ENCODE data around the gene GADD45G. TPM values are rescaled to one million over a fixed set of nuclear protein-coding genes. Genes with fewer than 3 reads are reported as not detected.

GADD45G gene
- total RNA-seq, 1 experiment from 2014 or later: 7.7 TPM

DNA sequence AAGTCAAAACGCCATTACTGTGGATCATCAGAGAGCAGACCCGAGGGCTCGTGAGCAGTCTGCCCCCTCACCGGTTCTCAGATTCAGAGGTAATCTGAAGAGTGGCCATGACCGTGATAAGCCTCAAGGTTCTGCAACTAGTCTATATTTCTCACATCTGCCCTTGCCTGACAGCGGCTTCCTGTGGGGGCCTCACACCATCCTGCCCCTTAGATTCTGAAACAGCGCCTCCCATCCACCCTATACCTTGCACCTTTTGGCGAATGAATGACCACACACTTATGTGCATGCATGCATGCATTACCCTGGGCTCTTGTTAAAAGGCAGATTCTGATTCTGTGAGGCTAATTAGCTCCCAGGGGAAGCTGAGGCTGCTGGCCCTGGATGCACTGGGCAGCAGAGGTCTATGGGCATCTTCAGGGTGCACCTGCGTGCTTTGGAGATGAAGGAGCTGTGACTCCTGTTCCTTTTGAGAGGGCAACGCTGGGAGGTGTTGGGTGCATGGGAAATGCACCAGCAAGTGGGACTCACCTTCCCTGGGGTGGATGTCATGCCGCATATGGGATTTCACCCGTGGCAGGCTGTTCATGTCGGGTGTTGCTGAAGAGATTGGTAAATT lies 7.8 kb upstream of the GADD45G start:
- Histone ChIP-seq H3K56ac (ENCODE audit: insufficient read length, low read depth, low read length) (no peak overlapping the region), H2AFZ (ENCODE audit: low read length) (no peak overlapping the region), H4K20me1 (ENCODE audit: control insufficient read depth, insufficient read depth, insufficient read length) (no peaks in the 10 kb centered on the region)

More for the DNA sequence above, 7.8 kb upstream of the GADD45G start:
- Histone ChIP-seq H4K91ac (ENCODE audit: insufficient read length, low read depth, low read length) (no peak overlapping the region), H3K27me3 (ENCODE audit: insufficient read depth, low read length) (no peaks in the 10 kb centered on the region), H2BK120ac (ENCODE audit: low read depth, low read length, poor library complexity, severe bottlenecking) (no peak overlapping the region), H4K5ac (ENCODE audit: insufficient read length, low read depth, low read length) (no peak overlapping the region), H3K23me2 (ENCODE audit: insufficient read length, low read depth, low read length, poor library complexity, severe bottlenecking) (no peaks in the 10 kb centered on the region), H3K23ac (ENCODE audit: insufficient read length, low read depth, low read length) (no peak overlapping the region), H3K79me1 (ENCODE audit: insufficient read depth, low read depth, low read length, poor library complexity, severe bottlenecking) (no peaks in the 10 kb centered on the region), H2BK5ac (ENCODE audit: insufficient read length, low read length) (no peak overlapping the region), H3K4me2 (ENCODE audit: insufficient read depth, insufficient read length, low read length) (no peak overlapping the region), H4K8ac (replicated peaks; ENCODE audit: insufficient read length, low read depth, low read length) (no peak overlapping the region), H3K79me2 (ENCODE audit: insufficient read depth, low read length) (no peaks in the 10 kb centered on the region), H3K14ac (ENCODE audit: insufficient read depth, low read length) (no peak overlapping the region), H3K27ac (ENCODE audit: insufficient read length, low read depth, low read length) (no peak overlapping the region), H3T11ph (ENCODE audit: low read length) (no peak overlapping the region), H3K4me1 (ENCODE audit: insufficient read depth, low read length) (peaks cover 3% of the 10 kb centered on the region), H2BK12ac (ENCODE audit: insufficient read length, low read depth, low read length) (no peak overlapping the region), H3K4ac (ENCODE audit: low read depth, low read length) (no peak overlapping the region), H3K18ac (ENCODE audit: insufficient read length, low read depth, low read length) (no peak overlapping the region), H2AK5ac (ENCODE audit: insufficient read length, low read length) (no peak overlapping the region), H2BK20ac (ENCODE audit: low read depth, low read length, poor library complexity, severe bottlenecking) (no peak overlapping the region), H2BK15ac (ENCODE audit: low read depth, low read length) (no peak overlapping the region), H3K9me3 (ENCODE audit: control insufficient read depth, low read depth, low read length) (no peaks in the 10 kb centered on the region), H3K9ac (ENCODE audit: extremely low read depth, insufficient read length, low read length) (no peak overlapping the region)
- WGBS (ENCODE audit: extremely low coverage, insufficient read length, low lambda C conversion rate): no CpG with 5 or more reads among the region's 13 CpGs
- TF ChIP-seq, protein P1, sequence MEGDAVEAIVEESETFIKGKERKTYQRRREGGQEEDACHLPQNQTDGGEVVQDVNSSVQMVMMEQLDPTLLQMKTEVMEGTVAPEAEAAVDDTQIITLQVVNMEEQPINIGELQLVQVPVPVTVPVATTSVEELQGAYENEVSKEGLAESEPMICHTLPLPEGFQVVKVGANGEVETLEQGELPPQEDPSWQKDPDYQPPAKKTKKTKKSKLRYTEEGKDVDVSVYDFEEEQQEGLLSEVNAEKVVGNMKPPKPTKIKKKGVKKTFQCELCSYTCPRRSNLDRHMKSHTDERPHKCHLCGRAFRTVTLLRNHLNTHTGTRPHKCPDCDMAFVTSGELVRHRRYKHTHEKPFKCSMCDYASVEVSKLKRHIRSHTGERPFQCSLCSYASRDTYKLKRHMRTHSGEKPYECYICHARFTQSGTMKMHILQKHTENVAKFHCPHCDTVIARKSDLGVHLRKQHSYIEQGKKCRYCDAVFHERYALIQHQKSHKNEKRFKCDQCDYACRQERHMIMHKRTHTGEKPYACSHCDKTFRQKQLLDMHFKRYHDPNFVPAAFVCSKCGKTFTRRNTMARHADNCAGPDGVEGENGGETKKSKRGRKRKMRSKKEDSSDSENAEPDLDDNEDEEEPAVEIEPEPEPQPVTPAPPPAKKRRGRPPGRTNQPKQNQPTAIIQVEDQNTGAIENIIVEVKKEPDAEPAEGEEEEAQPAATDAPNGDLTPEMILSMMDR (conservative IDR thresholded peaks at IDR 0.05): no peak
- DNase-seq: peak; percentile 18
- H3K9me3 Mint-ChIP-seq: no peaks in the 10 kb centered on the region
- H3K4me1 Mint-ChIP-seq: peaks cover 20 to 25% of the 10 kb centered on the region in 2 experiments
- H3K27ac Mint-ChIP-seq: no peak overlapping the region
- no peaks in the 10 kb centered on the region for H3K36me3 Mint-ChIP-seq (ENCODE audit: insufficient read depth in 1 of 3, low read depth in 3 of 3)
- no peak overlapping the region for H3K4me3 Mint-ChIP-seq
- peaks cover 30% of the 10 kb centered on the region for H3K27me3 Mint-ChIP-seq (ENCODE audit: low read depth)
